Left ventricle myocardium inferior (tissue), 1 donor: ENCODE results near the gene CTPS1. TPM values are rescaled to one million over a fixed set of nuclear protein-coding genes. Genes with fewer than 3 reads are reported as not detected.

Source experiments
- DNase-seq: peaks from one replicate; pipeline ENCODE4 v3.0.0-alpha.2; 2020
- H3K27ac ChIP-seq: fragments of 200-600 bp; replicated peaks from 2 replicates; pipeline ENCODE4 v1.8.0; 2021
- H3K27me3 ChIP-seq: fragments of 200-600 bp; 2 replicates; pipeline ENCODE4 v1.8.0; 2021; ENCODE audit warnings: low read depth
- H3K36me3 ChIP-seq: fragments of 200-600 bp; 2 replicates; pipeline ENCODE4 v1.8.0; 2021
- H3K4me1 ChIP-seq: fragments of 200-600 bp; 2 replicates; pipeline ENCODE4 v1.8.0; 2021
- H3K4me3 ChIP-seq: fragments of 200-600 bp; 2 replicates; pipeline ENCODE4 v1.8.0; 2021; ENCODE audit warnings: mild to moderate bottlenecking, moderate library complexity
- H3K9me3 ChIP-seq: fragments of 200-600 bp; replicated peaks from 2 replicates; pipeline ENCODE4 v1.8.0; 2021
- intact Hi-C: fragments of 100-400 bp; cut with micrococcal nuclease; formaldehyde crosslinking; loops from one replicate; pipeline ENCODE4 v1.11.0; 2022
- total RNA-seq: library from RNA; stranded (reverse); fragmentation: NEBNext Ultra II Directional; extraction: Animal tissue kit (Norgen Biotek cat#: 25700); gene quantifications from one replicate; pipeline ENCODE4 v1.2.1, GENCODE V29; 2021
- TF ChIP-seq, protein P1 (sequence below): fragments of 200-600 bp; IDR thresholded peaks from 2 replicates; pipeline ENCODE4 v1.8.0; 2021; ENCODE audit warnings: antibody characterized with exemption, mild to moderate bottlenecking, borderline replicate concordance
- donor health status: DM: no; HTN: yes; CAD: no; lungs with severe emphysema.

The CTPS1 gene
- total RNA-seq, 1 donor from 2014 or later: 7.1 TPM

DNA sequence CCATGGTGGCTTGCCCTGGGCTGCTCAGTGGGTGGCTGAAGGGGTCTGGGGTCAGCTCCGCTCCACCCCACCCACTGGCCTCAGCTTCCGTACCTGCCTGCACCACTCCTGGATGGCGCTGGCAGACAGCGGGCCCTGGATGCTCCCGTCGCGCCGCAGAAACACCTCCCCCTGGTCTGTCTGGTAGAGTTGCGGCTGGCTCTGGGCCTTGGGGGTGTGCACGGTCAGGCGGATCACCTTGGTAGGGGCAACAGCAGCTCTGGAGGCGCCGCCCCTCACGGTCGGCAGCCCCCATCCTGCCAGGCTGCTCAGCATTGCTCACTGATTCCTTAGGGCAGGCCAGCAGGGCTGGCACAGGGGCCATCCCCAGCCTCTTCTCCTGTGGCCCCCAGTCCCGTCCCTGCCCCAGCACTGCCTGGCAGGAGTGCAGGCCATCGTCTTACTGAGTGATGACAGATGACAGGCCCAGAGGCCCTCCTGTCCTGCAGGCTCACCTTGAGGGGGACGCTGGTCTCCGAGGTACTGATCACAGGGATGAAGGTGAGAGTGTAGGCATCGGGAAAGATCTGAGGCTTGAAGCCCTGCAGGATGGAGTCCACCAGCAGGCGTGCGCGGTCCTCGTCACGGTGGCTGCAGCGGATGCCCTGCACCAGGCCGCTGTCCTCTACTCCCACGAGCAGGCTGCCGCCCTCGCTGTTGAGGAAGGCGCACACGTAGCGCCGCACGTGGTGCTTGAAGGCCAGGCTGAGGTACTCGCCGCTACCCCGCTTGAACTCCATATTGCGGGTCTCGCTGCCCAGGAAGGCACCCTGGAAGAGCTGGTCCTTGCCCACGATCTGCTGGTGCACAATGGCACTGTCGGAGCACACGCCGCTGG, 37.9 kb downstream of the CTPS1 start:
- peaks cover 7% of the 10 kb centered on the region for H3K36me3 ChIP-seq
- no peaks in the 10 kb centered on the region for H3K27me3 ChIP-seq
- intact Hi-C loops: no loop called here
- DNase-seq: no peak
- H3K27ac ChIP-seq: no peak overlapping the region
- H3K4me1 ChIP-seq: peaks cover 50% of the 10 kb centered on the region
- no peaks in the 10 kb centered on the region for H3K9me3 ChIP-seq
- TF ChIP-seq, protein P1, sequence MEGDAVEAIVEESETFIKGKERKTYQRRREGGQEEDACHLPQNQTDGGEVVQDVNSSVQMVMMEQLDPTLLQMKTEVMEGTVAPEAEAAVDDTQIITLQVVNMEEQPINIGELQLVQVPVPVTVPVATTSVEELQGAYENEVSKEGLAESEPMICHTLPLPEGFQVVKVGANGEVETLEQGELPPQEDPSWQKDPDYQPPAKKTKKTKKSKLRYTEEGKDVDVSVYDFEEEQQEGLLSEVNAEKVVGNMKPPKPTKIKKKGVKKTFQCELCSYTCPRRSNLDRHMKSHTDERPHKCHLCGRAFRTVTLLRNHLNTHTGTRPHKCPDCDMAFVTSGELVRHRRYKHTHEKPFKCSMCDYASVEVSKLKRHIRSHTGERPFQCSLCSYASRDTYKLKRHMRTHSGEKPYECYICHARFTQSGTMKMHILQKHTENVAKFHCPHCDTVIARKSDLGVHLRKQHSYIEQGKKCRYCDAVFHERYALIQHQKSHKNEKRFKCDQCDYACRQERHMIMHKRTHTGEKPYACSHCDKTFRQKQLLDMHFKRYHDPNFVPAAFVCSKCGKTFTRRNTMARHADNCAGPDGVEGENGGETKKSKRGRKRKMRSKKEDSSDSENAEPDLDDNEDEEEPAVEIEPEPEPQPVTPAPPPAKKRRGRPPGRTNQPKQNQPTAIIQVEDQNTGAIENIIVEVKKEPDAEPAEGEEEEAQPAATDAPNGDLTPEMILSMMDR: no peak
- H3K4me3 ChIP-seq: no peak overlapping the region

DNA sequence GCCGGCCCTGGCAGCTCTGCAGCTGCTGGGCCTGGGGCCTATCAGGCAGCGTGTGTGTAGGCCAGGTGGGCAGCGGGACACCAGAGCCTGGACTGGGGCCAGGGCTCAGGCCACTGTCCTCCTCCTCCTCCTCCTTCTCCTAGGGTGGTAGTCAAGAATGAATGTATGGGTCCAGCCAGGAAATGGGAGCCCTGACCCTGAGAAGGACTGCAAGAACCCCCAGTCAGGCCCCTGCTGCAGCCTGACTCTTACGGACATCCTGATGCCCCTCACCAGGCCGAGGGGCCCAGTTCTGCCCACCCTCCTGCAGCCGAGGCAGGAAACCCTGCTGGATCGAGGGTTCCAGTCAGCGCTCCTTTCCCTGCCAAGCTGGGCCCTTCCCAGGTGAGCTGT, 38.5 kb downstream of the CTPS1 start:
- DNase-seq: no peak
- Histone ChIP-seq H3K4me3 (no peak overlapping the region), H3K27me3 (no peaks in the 10 kb centered on the region), H3K4me1 (peaks cover 49% of the 10 kb centered on the region), H3K27ac (no peak overlapping the region), H3K9me3 (no peaks in the 10 kb centered on the region), H3K36me3 (peaks cover 7% of the 10 kb centered on the region)
- intact Hi-C loops: no loop called here
- TF ChIP-seq, protein P1: no peak

DNA sequence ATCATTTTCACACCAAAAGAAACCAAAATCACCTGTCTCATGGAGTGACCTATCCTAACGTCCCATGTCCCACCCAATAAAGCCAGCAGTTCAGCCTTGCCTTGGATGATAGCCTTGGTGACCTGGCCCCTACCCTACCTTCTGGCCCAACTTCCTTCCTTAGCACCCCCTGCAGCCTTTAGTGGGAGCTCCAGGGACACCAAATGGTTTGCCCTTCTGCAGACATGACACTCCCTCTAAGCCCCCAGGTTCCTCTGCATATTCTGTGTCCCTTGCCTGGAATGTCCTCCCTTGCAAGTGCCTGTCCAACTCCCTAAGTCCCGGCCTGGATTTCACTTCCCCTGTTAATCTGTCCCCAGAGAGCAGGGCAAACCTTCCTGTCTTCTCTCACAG, 39.9 kb downstream of the CTPS1 start:
- H3K4me1 ChIP-seq: peaks cover 37% of the 10 kb centered on the region

DNA sequence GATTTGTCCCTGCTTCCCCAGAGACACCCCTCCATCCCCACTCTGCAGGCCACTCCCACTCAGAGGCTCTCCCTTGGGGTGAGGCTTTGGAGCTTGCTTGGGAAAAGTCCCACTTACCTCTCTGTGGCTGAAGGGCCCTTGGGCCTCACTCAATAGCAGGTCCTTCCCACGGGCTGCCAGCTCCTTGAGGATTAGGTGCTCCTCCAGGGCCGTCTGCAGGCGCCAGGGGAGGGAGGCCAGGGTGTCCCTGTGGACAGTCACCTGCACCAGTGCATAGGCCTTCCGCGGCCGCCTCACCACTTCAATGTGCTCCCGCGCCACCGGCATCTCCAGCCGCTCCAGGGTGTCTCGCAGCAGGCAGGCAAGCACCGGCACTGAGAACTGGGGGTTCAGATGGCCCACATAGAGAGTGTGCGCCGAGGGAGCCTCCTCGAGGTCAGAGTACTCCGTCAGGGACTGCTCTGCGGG, 40.6 kb downstream of the CTPS1 start:
- intact Hi-C loops: no loop called here
- no peak overlapping the region for H3K27ac ChIP-seq
- DNase-seq: no peak
- H3K27me3 ChIP-seq: no peaks in the 10 kb centered on the region
- no peaks in the 10 kb centered on the region for H3K9me3 ChIP-seq
- H3K4me1 ChIP-seq: peaks cover 29% of the 10 kb centered on the region
- peaks cover 15% of the 10 kb centered on the region for H3K36me3 ChIP-seq
- TF ChIP-seq, protein P1: no peak
- H3K4me3 ChIP-seq: no peak overlapping the region

More for the DNA sequence above, 39.9 kb downstream of the CTPS1 start:
- intact Hi-C loops: no loop called here
- TF ChIP-seq, protein P1: no peak
- no peaks in the 10 kb centered on the region for H3K9me3 ChIP-seq
- DNase-seq: no peak
- H3K36me3 ChIP-seq: peaks cover 7% of the 10 kb centered on the region
- no peak overlapping the region for H3K27ac ChIP-seq
- no peak overlapping the region for H3K4me3 ChIP-seq
- H3K27me3 ChIP-seq: no peaks in the 10 kb centered on the region

DNA sequence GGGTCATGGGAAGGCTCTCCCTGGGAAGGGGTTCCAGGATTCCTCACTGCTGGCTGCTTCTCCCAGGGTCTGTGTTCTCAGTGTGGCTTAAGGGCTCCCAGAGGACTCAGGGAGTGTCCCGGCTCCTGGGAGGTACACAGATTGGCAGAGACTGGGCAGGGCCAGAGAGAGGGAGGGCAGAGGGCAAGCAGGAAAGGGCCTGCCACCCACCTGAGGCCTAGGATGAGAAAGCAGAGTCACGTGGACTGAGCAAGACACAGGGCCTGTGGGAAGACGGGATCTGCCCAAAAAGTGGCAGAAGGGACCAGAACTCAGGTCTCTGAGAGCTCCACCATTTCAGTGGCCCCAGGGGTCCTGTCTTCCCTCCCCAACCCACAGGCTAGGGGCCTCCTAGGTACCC, 41.2 kb downstream of the CTPS1 start:
- Histone ChIP-seq H3K4me1 (peaks cover 24% of the 10 kb centered on the region), H3K36me3 (peaks cover 20% of the 10 kb centered on the region), H3K27me3 (no peaks in the 10 kb centered on the region), H3K4me3 (no peak overlapping the region), H3K27ac (peak overlapping the region; percentile 56), H3K9me3 (no peaks in the 10 kb centered on the region)
- intact Hi-C loops: no loop called here
- no peak for DNase-seq
- TF ChIP-seq, protein P1: no peak
